Parathyroid adenoma (tissue), 2 donors: ENCODE data around the gene C2orf92.

Source experiments
- H2AFZ ChIP-seq: fragments of 300-600 bp; sonication (generic); one replicate; pipeline ENCODE4 v1.7.0; 2017; ENCODE audit warnings: antibody characterized with exemption, mild to moderate bottlenecking
- H3K27ac ChIP-seq: fragments of 300-600 bp; sonication (generic); one replicate; pipeline ENCODE4 v1.7.0; 2017
- H3K27me3 ChIP-seq: fragments of 300-600 bp; sonication (generic); one replicate; pipeline ENCODE4 v1.7.0; 2017; ENCODE audit warnings: low read length; ENCODE audit not compliant: control insufficient read depth, insufficient read depth
- H3K36me3 ChIP-seq: fragments of 300-600 bp; sonication (generic); one replicate; pipeline ENCODE4 v1.7.0; 2017; ENCODE audit warnings: low read length; ENCODE audit not compliant: control insufficient read depth, insufficient read depth
- H3K4me1 ChIP-seq: fragments of 300-600 bp; sonication (generic); one replicate; pipeline ENCODE4 v1.7.0; 2017; ENCODE audit warnings: control low read depth
- H3K4me2 ChIP-seq: fragments of 300-600 bp; sonication (generic); one replicate; pipeline ENCODE4 v1.7.0; 2017; ENCODE audit warnings: low read length
- H3K4me3 ChIP-seq: fragments of 300-600 bp; sonication (generic); one replicate; pipeline ENCODE4 v1.7.0; 2017; ENCODE audit warnings: low read depth, low read length
- H3K79me2 ChIP-seq: fragments of 300-600 bp; sonication (generic); one replicate; pipeline ENCODE4 v1.7.0; 2017; ENCODE audit warnings: control low read depth
- H3K9ac ChIP-seq: fragments of 300-600 bp; sonication (generic); one replicate; pipeline ENCODE4 v1.7.0; 2017; ENCODE audit warnings: mild to moderate bottlenecking
- H3K9me3 ChIP-seq: fragments of 300-600 bp; sonication (generic); one replicate; pipeline ENCODE4 v1.7.0; 2017; ENCODE audit warnings: low read length; ENCODE audit not compliant: control insufficient read depth
- TF ChIP-seq, protein P1 (sequence below): fragments of 300-600 bp; sonication (generic); IDR thresholded peaks from one replicate; pipeline ENCODE4 v1.7.0; 2017; ENCODE audit warnings: antibody characterized with exemption, mild to moderate bottlenecking
- donor health status: primary hyperparathyroidism.

Gene C2orf92

DNA sequence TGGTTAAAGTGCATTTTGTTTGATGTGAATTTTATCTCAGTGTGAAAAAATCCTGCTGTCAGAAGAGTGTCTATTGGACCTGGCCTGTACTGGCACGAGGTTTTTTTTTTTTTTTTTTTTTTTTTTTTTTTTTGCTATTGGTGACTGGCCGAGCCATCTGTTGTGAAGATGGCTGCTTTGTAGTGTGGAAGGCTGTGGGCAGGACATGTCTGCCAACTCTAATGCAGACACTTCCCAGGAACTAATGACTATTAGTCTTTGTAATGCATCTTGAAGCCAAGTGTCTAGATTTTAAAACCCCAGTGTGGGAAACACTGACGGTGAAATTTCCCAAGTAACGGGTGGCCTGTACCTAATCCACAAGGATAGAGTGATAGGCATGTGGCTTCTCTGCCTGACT, 78.2 kb downstream of the C2orf92 start:
- Histone ChIP-seq H3K4me1 (peaks cover 5% of the 10 kb centered on the region), H3K4me2 (no peak overlapping the region), H3K9ac (no peak overlapping the region), H3K27ac (no peak overlapping the region), H3K9me3 (no peaks in the 10 kb centered on the region), H3K27me3 (no peaks in the 10 kb centered on the region), H3K36me3 (no peaks in the 10 kb centered on the region), H3K79me2 (no peaks in the 10 kb centered on the region), H2AFZ (no peak overlapping the region), H3K4me3 (no peak overlapping the region)
- TF ChIP-seq, protein P1, sequence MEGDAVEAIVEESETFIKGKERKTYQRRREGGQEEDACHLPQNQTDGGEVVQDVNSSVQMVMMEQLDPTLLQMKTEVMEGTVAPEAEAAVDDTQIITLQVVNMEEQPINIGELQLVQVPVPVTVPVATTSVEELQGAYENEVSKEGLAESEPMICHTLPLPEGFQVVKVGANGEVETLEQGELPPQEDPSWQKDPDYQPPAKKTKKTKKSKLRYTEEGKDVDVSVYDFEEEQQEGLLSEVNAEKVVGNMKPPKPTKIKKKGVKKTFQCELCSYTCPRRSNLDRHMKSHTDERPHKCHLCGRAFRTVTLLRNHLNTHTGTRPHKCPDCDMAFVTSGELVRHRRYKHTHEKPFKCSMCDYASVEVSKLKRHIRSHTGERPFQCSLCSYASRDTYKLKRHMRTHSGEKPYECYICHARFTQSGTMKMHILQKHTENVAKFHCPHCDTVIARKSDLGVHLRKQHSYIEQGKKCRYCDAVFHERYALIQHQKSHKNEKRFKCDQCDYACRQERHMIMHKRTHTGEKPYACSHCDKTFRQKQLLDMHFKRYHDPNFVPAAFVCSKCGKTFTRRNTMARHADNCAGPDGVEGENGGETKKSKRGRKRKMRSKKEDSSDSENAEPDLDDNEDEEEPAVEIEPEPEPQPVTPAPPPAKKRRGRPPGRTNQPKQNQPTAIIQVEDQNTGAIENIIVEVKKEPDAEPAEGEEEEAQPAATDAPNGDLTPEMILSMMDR, result no peak

DNA sequence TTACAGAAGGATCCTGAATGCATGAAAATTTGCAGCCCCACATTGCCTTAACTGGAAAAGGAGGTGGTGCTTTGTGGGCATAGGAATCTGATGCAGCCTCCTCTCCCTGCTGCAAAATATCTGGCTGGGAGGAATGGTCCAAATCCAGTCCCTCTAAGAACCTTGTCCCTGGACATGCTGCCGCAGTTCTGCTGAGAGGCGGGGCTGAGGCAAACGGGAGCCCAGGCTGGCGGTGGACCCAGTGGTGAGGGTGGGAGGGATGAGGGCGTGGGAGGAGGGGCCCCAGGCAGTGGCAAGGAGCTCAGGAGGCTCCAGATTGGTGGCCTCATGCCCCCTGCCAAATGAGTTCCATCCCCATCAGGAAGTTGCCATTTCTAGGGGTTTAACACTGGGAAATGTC, 80.1 kb downstream of the C2orf92 start:
- no peaks in the 10 kb centered on the region for H3K36me3 ChIP-seq
- no peaks in the 10 kb centered on the region for H3K79me2 ChIP-seq
- H3K4me1 ChIP-seq, result peaks cover 5% of the 10 kb centered on the region
- H3K27ac ChIP-seq, result no peak overlapping the region
- no peaks in the 10 kb centered on the region for H3K9me3 ChIP-seq
- no peak overlapping the region for H3K4me2 ChIP-seq
- H2AFZ ChIP-seq, result no peak overlapping the region
- H3K4me3 ChIP-seq, result no peak overlapping the region
- TF ChIP-seq, protein P1, result no peak
- no peaks in the 10 kb centered on the region for H3K27me3 ChIP-seq
- H3K9ac ChIP-seq, result no peak overlapping the region

DNA sequence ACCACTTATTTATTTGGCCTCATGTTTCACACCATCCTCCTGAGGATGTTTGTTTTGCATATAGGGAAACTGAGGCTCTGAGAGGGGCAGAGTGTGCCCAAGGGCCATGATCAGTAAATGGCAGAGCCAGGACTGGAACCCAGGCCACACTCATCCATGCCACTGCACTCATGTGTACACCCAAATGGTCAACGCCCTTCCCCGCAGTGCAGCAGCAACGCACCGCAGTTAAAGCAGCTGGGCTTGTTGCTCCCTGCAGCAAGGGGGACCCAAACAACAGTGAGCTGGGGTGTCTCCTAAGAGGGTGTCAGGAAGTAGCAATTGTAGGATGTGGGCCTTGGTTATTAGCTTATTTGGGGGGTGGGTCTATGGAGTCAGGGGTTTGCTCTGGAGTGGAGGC, 80.5 kb downstream of the C2orf92 start:
- Histone ChIP-seq H3K27ac (no peak overlapping the region), H3K4me1 (peaks cover 5% of the 10 kb centered on the region), H2AFZ (no peak overlapping the region), H3K4me3 (no peak overlapping the region), H3K9ac (no peak overlapping the region), H3K79me2 (no peaks in the 10 kb centered on the region), H3K9me3 (no peaks in the 10 kb centered on the region), H3K36me3 (no peaks in the 10 kb centered on the region), H3K27me3 (no peaks in the 10 kb centered on the region), H3K4me2 (no peak overlapping the region)
- TF ChIP-seq, protein P1, result no peak

DNA sequence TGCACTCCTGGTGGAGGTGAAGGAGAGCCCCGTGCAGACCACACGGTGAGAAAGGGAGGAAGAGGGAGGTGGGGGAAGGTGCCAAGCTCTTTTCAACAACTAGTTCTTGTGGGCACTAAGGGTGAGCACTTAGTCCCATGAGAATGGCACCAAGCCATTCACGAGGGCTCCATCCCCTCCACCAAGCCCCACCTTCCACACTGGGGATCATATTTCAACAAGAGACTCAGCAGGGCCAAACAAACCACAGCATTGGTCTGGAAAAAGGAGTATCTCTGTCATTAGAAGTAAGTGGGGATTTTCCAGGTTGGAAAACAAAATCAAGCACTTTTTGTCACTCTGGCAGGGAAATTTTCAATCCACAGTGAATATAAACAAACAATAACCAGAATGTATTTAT, 82.2 kb downstream of the C2orf92 start:
- Histone ChIP-seq H3K27me3 (no peaks in the 10 kb centered on the region), H2AFZ (no peak overlapping the region), H3K9ac (no peak overlapping the region), H3K79me2 (no peaks in the 10 kb centered on the region), H3K4me3 (no peak overlapping the region), H3K36me3 (no peaks in the 10 kb centered on the region), H3K4me1 (peaks cover 5% of the 10 kb centered on the region), H3K27ac (no peak overlapping the region), H3K4me2 (no peak overlapping the region), H3K9me3 (no peaks in the 10 kb centered on the region)
- TF ChIP-seq, protein P1, result no peak
